ENCODE data around the gene DAB2IP.

The DAB2IP gene

DNA sequence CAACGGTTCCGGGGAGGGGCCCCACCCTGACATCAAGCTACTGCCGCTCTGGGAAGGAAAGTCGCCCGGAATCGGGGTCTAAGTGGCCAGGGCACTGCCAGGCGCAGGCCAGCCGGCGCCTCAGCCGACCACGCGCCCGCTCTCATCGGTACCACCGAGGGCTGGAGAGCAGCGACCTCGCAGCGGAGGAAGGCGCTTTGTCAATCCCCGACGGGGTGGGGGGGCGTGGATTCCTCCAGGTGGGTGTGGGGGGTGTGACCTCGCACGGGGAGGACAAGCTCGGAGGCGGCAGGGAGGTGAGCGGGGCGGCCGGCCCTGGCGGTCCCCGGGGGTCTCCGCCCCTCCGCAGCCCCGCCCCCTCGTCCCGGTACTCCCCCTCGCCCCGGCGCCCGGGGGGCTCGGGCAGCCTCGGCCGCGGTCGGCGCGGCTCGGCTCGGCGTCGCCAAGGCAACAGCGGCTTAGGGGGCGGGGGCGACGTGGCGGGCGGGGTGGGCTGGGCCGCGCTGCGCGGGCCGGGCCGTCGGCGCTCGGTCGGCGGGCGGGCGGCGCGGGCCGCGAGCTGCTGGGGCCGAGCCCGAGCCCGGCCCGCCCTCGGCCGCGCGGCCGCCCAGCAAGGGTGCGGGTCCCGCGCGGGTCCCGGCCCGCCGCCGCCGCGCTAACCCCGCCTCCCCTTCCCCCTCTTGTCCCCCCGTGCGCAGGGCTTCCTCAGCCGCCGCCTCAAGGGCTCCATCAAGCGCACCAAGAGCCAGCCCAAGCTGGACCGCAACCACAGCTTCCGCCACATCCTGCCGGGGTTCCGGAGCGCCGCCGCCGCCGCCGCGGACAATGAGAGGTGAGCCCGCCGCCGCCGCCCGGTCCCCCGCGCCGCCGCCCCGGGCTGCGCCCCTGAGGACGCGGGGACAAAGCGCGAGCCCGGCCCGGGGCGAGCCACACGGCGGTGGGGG, 47.5 kb downstream of the DAB2IP start:
- DNase-seq (peak; percentile 75), ATAC-seq (ENCODE audit: insufficient read depth, low read depth) (peak; percentile 75)
- H3K4me1 ChIP-seq (ENCODE audit: insufficient read depth, low read length): peaks cover 24% of the 10 kb centered on the region
- peak overlapping the region; percentile 70 for H3K4me2 ChIP-seq (ENCODE audit: insufficient read depth, low read length)
- H3K36me3 ChIP-seq (ENCODE audit: insufficient read depth, low read length): no peaks in the 10 kb centered on the region
- peak overlapping the region in 1 of 2 experiments; percentile 49; a peak in 2 of 4 replicates for H3K4me3 ChIP-seq (ENCODE audit: low read depth in 1 of 2, low read length in 2 of 2)
- H4K20me1 ChIP-seq (ENCODE audit: insufficient read depth, low read length): peaks cover 26% of the 10 kb centered on the region
- TF ChIP-seq, protein P1, sequence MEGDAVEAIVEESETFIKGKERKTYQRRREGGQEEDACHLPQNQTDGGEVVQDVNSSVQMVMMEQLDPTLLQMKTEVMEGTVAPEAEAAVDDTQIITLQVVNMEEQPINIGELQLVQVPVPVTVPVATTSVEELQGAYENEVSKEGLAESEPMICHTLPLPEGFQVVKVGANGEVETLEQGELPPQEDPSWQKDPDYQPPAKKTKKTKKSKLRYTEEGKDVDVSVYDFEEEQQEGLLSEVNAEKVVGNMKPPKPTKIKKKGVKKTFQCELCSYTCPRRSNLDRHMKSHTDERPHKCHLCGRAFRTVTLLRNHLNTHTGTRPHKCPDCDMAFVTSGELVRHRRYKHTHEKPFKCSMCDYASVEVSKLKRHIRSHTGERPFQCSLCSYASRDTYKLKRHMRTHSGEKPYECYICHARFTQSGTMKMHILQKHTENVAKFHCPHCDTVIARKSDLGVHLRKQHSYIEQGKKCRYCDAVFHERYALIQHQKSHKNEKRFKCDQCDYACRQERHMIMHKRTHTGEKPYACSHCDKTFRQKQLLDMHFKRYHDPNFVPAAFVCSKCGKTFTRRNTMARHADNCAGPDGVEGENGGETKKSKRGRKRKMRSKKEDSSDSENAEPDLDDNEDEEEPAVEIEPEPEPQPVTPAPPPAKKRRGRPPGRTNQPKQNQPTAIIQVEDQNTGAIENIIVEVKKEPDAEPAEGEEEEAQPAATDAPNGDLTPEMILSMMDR (IDR thresholded peaks at IDR 0.05; ENCODE audit: borderline replicate concordance, extremely low read depth, low read length, poor library complexity, severe bottlenecking): no peak
- TF ChIP-seq EZH2 (IDR thresholded peaks at IDR 0.05; ENCODE audit: borderline replicate concordance, low read depth, low read length, severe bottlenecking): peak; percentile 69
- H3K27me3 ChIP-seq (ENCODE audit: insufficient read depth, low read length, poor library complexity): peaks cover 50% of the 10 kb centered on the region
- no peak overlapping the region for H3K27ac ChIP-seq (ENCODE audit: low read length)
- H2AFZ ChIP-seq (ENCODE audit: low read depth, low read length): no peak overlapping the region
- peak overlapping the region; percentile 26; the same call in 1 of the 2 replicates for H3K9ac ChIP-seq (ENCODE audit: low read depth, low read length)
- H3K79me2 ChIP-seq (ENCODE audit: insufficient read depth, low read length): no peaks in the 10 kb centered on the region
- H3K9me3 ChIP-seq (ENCODE audit: insufficient read depth, low read length, severe bottlenecking): no peaks in the 10 kb centered on the region

DNA sequence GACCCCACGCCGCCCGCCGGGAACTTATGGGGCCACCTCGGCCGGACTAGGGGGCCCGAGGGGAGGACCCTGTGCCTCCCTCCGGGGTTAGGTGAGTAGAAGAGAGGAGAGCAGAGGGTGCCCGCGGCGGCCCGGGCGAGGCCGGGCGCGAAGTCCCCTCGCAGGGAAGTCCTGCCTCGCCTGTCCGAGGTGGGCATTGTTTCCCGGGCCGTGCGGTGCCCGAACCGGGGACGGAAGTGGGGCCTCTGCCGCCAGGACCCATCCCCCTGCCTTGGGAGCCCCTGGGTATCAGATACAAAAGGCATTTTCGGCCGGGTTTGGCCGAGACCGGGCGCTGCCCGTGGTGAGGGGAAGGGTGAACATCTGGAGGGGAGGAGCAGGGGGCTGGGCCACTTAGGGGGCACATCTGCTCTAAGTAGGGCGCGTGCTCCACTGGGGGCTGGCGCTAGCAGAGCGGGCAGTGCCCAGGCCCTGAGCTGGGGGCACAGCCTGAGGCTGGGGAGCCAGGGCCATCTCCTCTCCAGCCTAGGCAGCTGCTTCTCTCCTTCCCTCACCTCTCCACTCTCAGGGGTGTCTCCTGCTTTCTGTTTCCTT, 48.2 kb downstream of the DAB2IP start:
- Histone ChIP-seq H3K9me3 (ENCODE audit: insufficient read depth, low read length, severe bottlenecking) (no peaks in the 10 kb centered on the region), H3K36me3 (ENCODE audit: insufficient read depth, low read length) (no peaks in the 10 kb centered on the region), H4K20me1 (ENCODE audit: insufficient read depth, low read length) (peaks cover 26% of the 10 kb centered on the region), H3K79me2 (ENCODE audit: insufficient read depth, low read length) (no peaks in the 10 kb centered on the region), H3K27me3 (ENCODE audit: insufficient read depth, low read length, poor library complexity) (peaks cover 54% of the 10 kb centered on the region), H3K27ac (ENCODE audit: low read length) (0 out of 2 replicates have a peak overlapping the region, but pooled peaks have one; percentile 20), H3K4me2 (ENCODE audit: insufficient read depth, low read length) (peak overlapping the region; percentile 31; the same call in 1 of the 2 replicates), H3K9ac (ENCODE audit: low read depth, low read length) (no peak overlapping the region), H2AFZ (ENCODE audit: low read depth, low read length) (no peak overlapping the region), H3K4me1 (ENCODE audit: insufficient read depth, low read length) (peaks cover 24% of the 10 kb centered on the region), H3K4me3 (ENCODE audit: low read depth in 1 of 2, low read length in 2 of 2) (peak overlapping the region in 1 of 2 experiments; percentile 16; a peak in 1 of 4 replicates)
- DNase-seq: peak; percentile 9
- ATAC-seq (ENCODE audit: insufficient read depth, low read depth): peak; percentile 35
- TF ChIP-seq EZH2 (IDR thresholded peaks at IDR 0.05; ENCODE audit: borderline replicate concordance, low read depth, low read length, severe bottlenecking): peak; percentile 71
- TF ChIP-seq, protein P1 (IDR thresholded peaks at IDR 0.05; ENCODE audit: borderline replicate concordance, extremely low read depth, low read length, poor library complexity, severe bottlenecking): no peak

DNA sequence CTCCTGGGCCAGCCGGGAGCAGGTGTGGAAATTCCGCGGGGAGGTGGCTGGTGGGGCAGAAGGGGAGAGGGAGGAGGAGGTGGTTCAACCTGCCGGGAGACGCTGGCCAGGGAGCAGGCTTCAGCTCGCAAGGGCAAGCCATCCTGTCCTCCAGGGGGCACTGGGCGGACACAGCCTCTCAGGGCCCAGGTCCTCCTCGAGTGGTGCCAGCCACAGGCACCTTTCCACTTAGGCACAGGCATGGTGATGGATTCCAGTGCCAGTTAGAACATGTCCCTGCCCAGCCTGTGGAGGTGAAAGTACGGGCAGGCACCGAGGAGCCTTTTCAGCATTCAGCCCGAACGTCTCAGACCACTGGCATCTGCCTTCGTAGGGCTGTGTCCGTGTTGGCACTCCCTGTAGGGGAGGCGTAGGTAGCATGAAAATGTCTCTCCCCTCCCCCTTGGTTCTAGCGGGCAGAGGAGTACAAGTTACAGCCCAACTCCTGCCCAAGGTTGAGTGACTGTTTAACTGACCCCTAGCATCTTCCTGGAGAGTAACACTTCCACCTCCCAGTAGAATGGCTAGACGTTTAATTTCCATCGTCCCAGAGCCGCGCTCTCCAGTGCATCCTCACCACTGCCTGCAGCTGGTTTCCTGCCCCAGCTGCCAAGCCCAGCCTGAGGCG, 48.9 kb downstream of the DAB2IP start:
- no peaks in the 10 kb centered on the region for H3K79me2 ChIP-seq (ENCODE audit: insufficient read depth, low read length)
- no peaks in the 10 kb centered on the region for H3K9me3 ChIP-seq (ENCODE audit: insufficient read depth, low read length, severe bottlenecking)
- peaks cover 24% of the 10 kb centered on the region for H3K4me1 ChIP-seq (ENCODE audit: insufficient read depth, low read length)
- H3K4me2 ChIP-seq (ENCODE audit: insufficient read depth, low read length): peak overlapping the region; percentile 31; the same call in 1 of the 2 replicates
- peaks cover 56% of the 10 kb centered on the region for H3K27me3 ChIP-seq (ENCODE audit: insufficient read depth, low read length, poor library complexity)
- no peak for TF ChIP-seq EZH2 (IDR thresholded peaks at IDR 0.05; ENCODE audit: borderline replicate concordance, low read depth, low read length, severe bottlenecking)
- TF ChIP-seq, protein P1 (IDR thresholded peaks at IDR 0.05; ENCODE audit: borderline replicate concordance, extremely low read depth, low read length, poor library complexity, severe bottlenecking): peak; percentile 40
- H3K27ac ChIP-seq (ENCODE audit: low read length): peak overlapping the region; percentile 20; the same call in 1 of the 2 replicates
- H2AFZ ChIP-seq (ENCODE audit: low read depth, low read length): no peak overlapping the region
- no peaks in the 10 kb centered on the region for H3K36me3 ChIP-seq (ENCODE audit: insufficient read depth, low read length)
- peak; percentile 13 for DNase-seq
- peak; percentile 6; the same call in 2 of the 3 replicates for ATAC-seq (ENCODE audit: insufficient read depth, low read depth)
- peaks cover 26% of the 10 kb centered on the region for H4K20me1 ChIP-seq (ENCODE audit: insufficient read depth, low read length)
- H3K9ac ChIP-seq (ENCODE audit: low read depth, low read length): no peak overlapping the region
- no peak overlapping the region for H3K4me3 ChIP-seq (ENCODE audit: low read depth in 1 of 2, low read length in 2 of 2)

All from DND-41 (cell line).